HepG2 (cell line): ENCODE results near the gene EXOC3L2. TPM values are rescaled to one million over a fixed set of nuclear protein-coding genes. Genes with fewer than 3 reads are reported as not detected.

Experiments used
- ATAC-seq: fragments of 200-7000 bp; cut with Tn5 transposase; 3 replicates; pipeline ENCODE4 v1.9.1; 2020; ENCODE audit warnings: mild to moderate bottlenecking, moderate library complexity
- BruUV-seq: library from RNA; stranded (reverse); fragments of 400-500 nt; replicated peaks from 2 replicates; lab custom pipeline; 2021; lab: Mats Ljungman, UMichigan
- CTCF ChIA-PET: fragments of 300-600 bp; formaldehyde crosslinking; extraction: SDS; loops from one replicate; lab custom pipeline; 2021; ENCODE audit warnings: low total read pairs, inconsistent platforms, low intra/inter-chr PET ratio; lab: Yijun Ruan, JAX
- POLR2A ChIA-PET: fragments of 350-600 bp; sonication (Branson Sonifier 250); formaldehyde crosslinking; loops from one replicate; lab custom pipeline; 2020; ENCODE audit warnings: antibody characterized with exemption, inconsistent platforms; lab: Yijun Ruan, JAX
- DNase-seq: peaks from one replicate; pipeline ENCODE4 v3.0.0-alpha.2; 2015; ENCODE audit warnings: low spot score
- FAIRE-seq: peaks from 3 replicates; lab custom pipeline; 2011; peaks lifted over from hg19 to GRCh38; lab: Jason Lieb, UNC
- H2AFZ ChIP-seq: one replicate; pipeline ENCODE4 v1.6.1; 2011; ENCODE audit warnings: low read length, inconsistent platforms
- H3K27ac ChIP-seq: fragments of 300-600 bp; 3 replicates; pipeline ENCODE4 v1.8.0; 2011; ENCODE audit warnings: mixed run types, mild to moderate bottlenecking, mixed read lengths, low read length, inconsistent platforms; ENCODE audit not compliant: insufficient read depth; ENCODE audit errors: extremely low read length
- H3K27me3 ChIP-seq, 2 experiments: fragments of 200-600 bp in 1 of 2; 2 replicates in 1 of 2; 3 replicates in 1 of 2; pipeline versions ENCODE4 v1.6.0 to v1.8.0; 2011; ENCODE audit warnings: low read length in 2 of 2, mild to moderate bottlenecking in 2 of 2, moderate library complexity in 2 of 2, inconsistent platforms in 1 of 2; ENCODE audit not compliant: insufficient read depth in 2 of 2, control insufficient read depth in 1 of 2
- H3K36me3 ChIP-seq, 2 experiments: fragments of 200-600 bp in 1 of 2; replicated peaks in 1 of 2; 2 replicates in 1 of 2; 3 replicates in 1 of 2; pipeline versions ENCODE4 v1.5.1 to v1.8.0; 2011; ENCODE audit warnings: low read length in 2 of 2, inconsistent platforms in 1 of 2; ENCODE audit not compliant: insufficient read depth in 2 of 2, control insufficient read depth in 1 of 2
- H3K4me1 ChIP-seq: 2 replicates; pipeline ENCODE4 v1.5.1; 2012; ENCODE audit warnings: low read length, inconsistent platforms; ENCODE audit not compliant: insufficient read depth
- H3K4me2 ChIP-seq: 2 replicates; pipeline ENCODE4 v1.6.0; 2011; ENCODE audit warnings: low read depth, low read length, inconsistent platforms
- H3K4me3 ChIP-seq, 3 experiments: fragments of 200-600 bp in 1 of 3; sonication (generic), shearing (Covaris generic) in 1 of 3; replicated peaks in 1 of 3; 2 replicates each; pipeline ENCODE4 v1.5.1; 2011 to 2016; ENCODE audit warnings: low read length in 3 of 3, inconsistent platforms in 2 of 3, low read depth in 2 of 3, mild to moderate bottlenecking in 2 of 3, control low read depth in 1 of 3, mixed read lengths in 1 of 3; ENCODE audit not compliant: insufficient read depth in 1 of 3
- H3K79me2 ChIP-seq: one replicate; pipeline ENCODE4 v1.6.1; 2011; ENCODE audit warnings: low read length, inconsistent platforms; ENCODE audit not compliant: insufficient read depth
- H3K9ac ChIP-seq: 2 replicates; pipeline ENCODE4 v1.6.0; 2011; ENCODE audit warnings: mild to moderate bottlenecking, low read depth, low read length, inconsistent platforms; ENCODE audit not compliant: insufficient read depth
- H3K9me3 ChIP-seq: 2 replicates; pipeline ENCODE4 v1.5.1; 2012; ENCODE audit warnings: mild to moderate bottlenecking, low read length
- H4K20me1 ChIP-seq: 2 replicates; pipeline ENCODE4 v1.6.0; 2011; ENCODE audit warnings: inconsistent platforms, mild to moderate bottlenecking, low read length, moderate library complexity; ENCODE audit not compliant: insufficient read depth
- CHD4 ChIP-seq: fragments of 200-600 bp; sonication (generic); IDR thresholded peaks from 2 replicates; pipeline ENCODE4 v1.7.0; 2017; ENCODE audit warnings: mild to moderate bottlenecking, low read length, borderline replicate concordance
- GABPA ChIP-seq, 2 experiments: IDR thresholded peaks; 2 replicates each; pipeline ENCODE4 v1.6.1; 2011 to 2016; ENCODE audit warnings: low read depth in 2 of 2, low read length in 1 of 2, missing biosample characterization in 1 of 2, missing genetic modification characterization in 1 of 2
- HMG20A ChIP-seq: IDR thresholded peaks from 2 replicates; pipeline ENCODE4 v1.6.1; 2016; ENCODE audit warnings: borderline replicate concordance
- SOX13 ChIP-seq, 3 experiments: fragments of 450-650 bp in 1 of 3; sonication (generic) in 1 of 3; formaldehyde crosslinking in 1 of 3; IDR thresholded peaks in 2 of 3; conservative IDR thresholded peaks in 1 of 3; 2 replicates each; pipeline versions ENCODE4 v1.5.0 to v1.6.1; 2016 to 2020; ENCODE audit warnings: antibody characterized with exemption in 1 of 3, mild to moderate bottlenecking in 1 of 3, missing compliant biosample characterization in 1 of 3, missing genetic modification reagents in 1 of 3, moderate library complexity in 1 of 3
- SP5 ChIP-seq: IDR thresholded peaks from 2 replicates; pipeline ENCODE4 v1.6.1; 2016; ENCODE audit warnings: low read depth, borderline replicate concordance
- ZBTB38 ChIP-seq: sonication (generic); formaldehyde crosslinking; IDR thresholded peaks from 2 replicates; pipeline ENCODE4 v1.5.1; 2020; ENCODE audit warnings: mild to moderate bottlenecking, missing genetic modification reagents
- ZNF142 ChIP-seq: sonication (generic); formaldehyde crosslinking; IDR thresholded peaks from 2 replicates; pipeline ENCODE4 v1.4.0; 2020; ENCODE audit warnings: missing genetic modification reagents
- ZNF839 ChIP-seq: sonication (generic); formaldehyde crosslinking; IDR thresholded peaks from 2 replicates; pipeline ENCODE4 v1.4.0; 2020; ENCODE audit warnings: missing genetic modification reagents, mild to moderate bottlenecking, borderline replicate concordance
- WGBS: methylation state at CpG from one replicate; pipeline ENCODE4 v1.1.6; 2017; ENCODE audit warnings: low lambda C conversion rate; 5-methylcytosine and 5-hydroxymethylcytosine counted together
- in situ Hi-C: cut with HindIII; loops from 2 replicates; pipeline ENCODE4 v1.10.0; 2017; ENCODE audit warnings: low pct_unique_long_range_greater_than_20kb; ENCODE audit not compliant: extremely low pct_ligation_motif_present
- intact Hi-C: fragments of 100-400 bp; cut with micrococcal nuclease; formaldehyde crosslinking; loops from one replicate; pipeline ENCODE4 v1.10.0; 2022; ENCODE audit not compliant: unreplicated experiment
- polyA plus RNA-seq, 8 experiments: library from polyadenylated mRNA; depleted of rRNA in 3 of 8; stranded (reverse) in 7 of 8; unstranded in 1 of 8; fragments of >200 nt; fragmentation: Illumina TruSeq in 4 of 8; extraction: Trizol in 4 of 8; gene quantifications; 2 replicates each; pipeline versions ENCODE4 v1.2.1 to v1.2.3, GENCODE V29; 2011 to 2016; ENCODE audit warnings: low read depth in 4 of 8, missing spikeins in 1 of 8, mixed read lengths in 1 of 8; ENCODE audit not compliant: insufficient read depth in 1 of 8
- total RNA-seq, 5 experiments: library from RNA; depleted of rRNA; stranded (reverse); fragments of >200 nt; fragmentation: Illumina TruSeq; extraction: Trizol; gene quantifications; 2 replicates each; pipeline ENCODE4 v1.2.3, GENCODE V29; 2016; ENCODE audit warnings: low read depth in 1 of 5
- TF ChIP-seq, protein P1 (sequence below): sonication (generic); formaldehyde crosslinking; IDR thresholded peaks from 2 replicates; pipeline ENCODE4 v1.5.1; 2020; ENCODE audit warnings: missing genetic modification reagents, mild to moderate bottlenecking, borderline replicate concordance

Gene EXOC3L2
- total and polyA plus RNA-seq, 2 of the 13 experiments (the other 11 are each of a cell fraction or from before 2014, with no cell fraction given): 0.21 TPM; not detected in 1

GRCh38 chr19:45172611-45173208 lies 72.5 kb downstream of the EXOC3L2 start:
- no peak overlapping the region; a peak in 1 of 6 replicates for H3K4me3 ChIP-seq
- H3K27me3 ChIP-seq: no peaks in the 10 kb centered on the region; a peak in 1 of 5 replicates
- ChIA-PET POLR2A (no interaction called here), CTCF (no interaction called here)
- H3K9me3 ChIP-seq: no peaks in the 10 kb centered on the region
- no peak overlapping the region for H3K9ac ChIP-seq
- in situ Hi-C loops: no loop called here
- WGBS: 81% methylated on average over 5 of the region's 18 CpGs
- no peak for FAIRE-seq
- no TSS peak for BruUV-seq
- TF ChIP-seq ZBTB38 (CRISPR knock-in tag) (0 out of 2 replicates have a peak, but pooled peaks have one; percentile 13), GABPA (IDR thresholded peaks at IDR 0.05; ENCODE audit: low read depth, low read length) (no peak), GABPA (CRISPR knock-in tag; IDR thresholded peaks at IDR 0.05; ENCODE audit: low read depth) (no peak), CHD4 (no peak), HMG20A (no peak)
- TF ChIP-seq, all 625 proteins: peak for 1
- ATAC-seq (no peak), DNase-seq (no peak)
- Histone ChIP-seq H4K20me1 (no peaks in the 10 kb centered on the region), H3K36me3 (no peaks in the 10 kb centered on the region), H3K4me1 (peaks cover 82% of the 10 kb centered on the region), H2AFZ (no peak overlapping the region), H3K4me2 (peak overlapping the region; percentile 29; the same call in 1 of the 2 replicates), H3K79me2 (peaks cover 2% of the 10 kb centered on the region), H3K27ac (no peak overlapping the region)
- intact Hi-C loops: no loop called here

GRCh38 chr19:45172173-45172572 lies 73.0 kb downstream of the EXOC3L2 start:
- H3K27me3 ChIP-seq: no peaks in the 10 kb centered on the region
- H3K27ac ChIP-seq: no peak overlapping the region
- peaks cover 85% of the 10 kb centered on the region for H3K4me1 ChIP-seq
- no peak overlapping the region for H2AFZ ChIP-seq
- 15% methylated on average over 3 of the region's 4 CpGs for WGBS
- H3K4me3 ChIP-seq: no peak overlapping the region; a peak in 1 of 6 replicates
- no TSS peak for BruUV-seq
- no peaks in the 10 kb centered on the region for H3K36me3 ChIP-seq
- FAIRE-seq (no peak), ATAC-seq (no peak), DNase-seq (no peak)
- H3K4me2 ChIP-seq: peak overlapping the region; percentile 29; the same call in 1 of the 2 replicates
- H3K79me2 ChIP-seq: peaks cover 2% of the 10 kb centered on the region
- no peaks in the 10 kb centered on the region for H3K9me3 ChIP-seq
- ChIA-PET CTCF (no interaction called here), POLR2A (interaction anchor here (0.6 kb wide), 1 partner anchor 295 kb away, joined by 3 read pairs; no protein-coding TSS in a partner anchor)
- in situ Hi-C loops: no loop called here
- intact Hi-C loops: no loop called here
- no peak overlapping the region for H3K9ac ChIP-seq
- no peaks in the 10 kb centered on the region for H4K20me1 ChIP-seq
- TF ChIP-seq SOX13 (IDR thresholded peaks at IDR 0.05) (no peak), SOX13 (CRISPR knock-in tag; conservative IDR thresholded peaks at IDR 0.05 in 1 of 2, IDR thresholded peaks at IDR 0.05 in 1 of 2) (0 out of 4 replicates have a peak, but pooled peaks of 1 of the 2 experiments have one; percentile 7), SP5 (CRISPR knock-in tag) (peak; percentile 48; the same call in 1 of the 2 replicates), ZNF142 (CRISPR knock-in tag) (no peak), ZNF839 (CRISPR knock-in tag) (no peak)
- TF ChIP-seq, protein P1, sequence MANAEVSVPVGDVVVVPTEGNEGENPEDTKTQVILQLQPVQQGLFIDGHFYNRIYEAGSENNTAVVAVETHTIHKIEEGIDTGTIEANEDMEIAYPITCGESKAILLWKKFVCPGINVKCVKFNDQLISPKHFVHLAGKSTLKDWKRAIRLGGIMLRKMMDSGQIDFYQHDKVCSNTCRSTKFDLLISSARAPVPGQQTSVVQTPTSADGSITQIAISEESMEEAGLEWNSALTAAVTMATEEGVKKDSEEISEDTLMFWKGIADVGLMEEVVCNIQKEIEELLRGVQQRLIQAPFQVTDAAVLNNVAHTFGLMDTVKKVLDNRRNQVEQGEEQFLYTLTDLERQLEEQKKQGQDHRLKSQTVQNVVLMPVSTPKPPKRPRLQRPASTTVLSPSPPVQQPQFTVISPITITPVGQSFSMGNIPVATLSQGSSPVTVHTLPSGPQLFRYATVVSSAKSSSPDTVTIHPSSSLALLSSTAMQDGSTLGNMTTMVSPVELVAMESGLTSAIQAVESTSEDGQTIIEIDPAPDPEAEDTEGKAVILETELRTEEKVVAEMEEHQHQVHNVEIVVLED (CRISPR knock-in tag): no peak
